Caco-2 (cell line): ENCODE results near the gene ULK3. TPM values are rescaled to one million over a fixed set of nuclear protein-coding genes. Genes with fewer than 3 reads are reported as not detected.

Experiments
- BruUV-seq: library from RNA; stranded (reverse); fragments of 400-500 nt; replicated peaks from 2 replicates; lab custom pipeline; 2021; lab: Mats Ljungman, UMichigan
- CTCF ChIA-PET: fragments of 300-600 bp; sonication (Branson Sonifier 250); formaldehyde crosslinking; loops from one replicate; lab custom pipeline; 2022; ENCODE audit warnings: antibody characterized with exemption; lab: Charles Lee
- POLR2A ChIA-PET: fragments of 300-600 bp; sonication (Branson Sonifier 250); formaldehyde crosslinking; loops from one replicate; lab custom pipeline; 2022; ENCODE audit warnings: antibody characterized with exemption; lab: Charles Lee
- DNase-seq, 2 experiments: peaks; one replicate each; pipeline versions ENCODE4 v3.0.0 to v3.0.0-alpha.2; 2020 to 2022
- H3K27me3 ChIP-seq: replicated peaks from 2 replicates; pipeline ENCODE4 v1.6.0; 2011; ENCODE audit warnings: low read length; ENCODE audit not compliant: control insufficient read depth, insufficient read depth
- H3K36me3 ChIP-seq: 2 replicates; pipeline ENCODE4 v1.5.1; 2011; ENCODE audit warnings: low read length; ENCODE audit not compliant: control insufficient read depth, insufficient read depth
- H3K4me1 ChIP-seq: fragments of 250-450 bp; sonication (Bioruptor Pico); 2 replicates; pipeline ENCODE4 v1.5.1; 2020; ENCODE audit warnings: mild to moderate bottlenecking
- H3K4me3 ChIP-seq: 2 replicates; pipeline ENCODE4 v1.5.1; 2011; ENCODE audit warnings: low read depth, mild to moderate bottlenecking, control low read depth, low read length
- H3K9me3 ChIP-seq: fragments of 250-450 bp; sonication (Bioruptor Pico); 2 replicates; pipeline ENCODE4 v1.5.1; 2020; ENCODE audit warnings: mild to moderate bottlenecking, moderate library complexity
- H3K27ac Mint-ChIP-seq: one replicate; pipeline ENCODE4 v1.8.0; 2022; ENCODE audit warnings: mixed read lengths; ENCODE audit not compliant: unreplicated experiment
- H3K27me3 Mint-ChIP-seq: one replicate; pipeline ENCODE4 v1.8.0; 2022; ENCODE audit warnings: mixed read lengths; ENCODE audit not compliant: insufficient read depth, unreplicated experiment
- H3K36me3 Mint-ChIP-seq: one replicate; pipeline ENCODE4 v1.8.0; 2022; ENCODE audit warnings: mild to moderate bottlenecking, mixed read lengths; ENCODE audit not compliant: insufficient read depth, unreplicated experiment
- H3K4me1 Mint-ChIP-seq: one replicate; pipeline ENCODE4 v1.8.0; 2022; ENCODE audit warnings: low read depth, mixed read lengths; ENCODE audit not compliant: unreplicated experiment
- H3K4me3 Mint-ChIP-seq: one replicate; pipeline ENCODE4 v1.8.0; 2022; ENCODE audit warnings: mild to moderate bottlenecking, moderate library complexity, mixed read lengths; ENCODE audit not compliant: unreplicated experiment
- H3K9me3 Mint-ChIP-seq: one replicate; pipeline ENCODE4 v1.8.0; 2022; ENCODE audit warnings: mixed read lengths; ENCODE audit not compliant: unreplicated experiment
- CTCF ChIP-seq, 2 experiments: fragments of 200-600 bp in 1 of 2; IDR thresholded peaks; 1 replicate in 1 of 2; 2 replicates in 1 of 2; pipeline versions ENCODE4 v1.5.1 to v1.8.0; 2011 to 2022; ENCODE audit warnings: antibody characterized with exemption in 1 of 2, control low read depth in 1 of 2, inconsistent platforms in 1 of 2, low read depth in 1 of 2, low read length in 1 of 2, mild to moderate bottlenecking in 1 of 2, moderate library complexity in 1 of 2; ENCODE audit not compliant: insufficient read depth in 1 of 2, severe bottlenecking in 1 of 2, unreplicated experiment in 1 of 2
- intact Hi-C: fragments of 100-400 bp; cut with micrococcal nuclease; formaldehyde crosslinking; loops from one replicate; pipeline ENCODE4 v1.10.0; 2022; ENCODE audit not compliant: unreplicated experiment
- total RNA-seq: library from RNA; stranded (reverse); gene quantifications from 2 replicates; pipeline ENCODE4 v1.2.3, GENCODE V29; 2022

Gene ULK3
- total RNA-seq, 1 experiment from 2014 or later: 33.4 TPM

DNA sequence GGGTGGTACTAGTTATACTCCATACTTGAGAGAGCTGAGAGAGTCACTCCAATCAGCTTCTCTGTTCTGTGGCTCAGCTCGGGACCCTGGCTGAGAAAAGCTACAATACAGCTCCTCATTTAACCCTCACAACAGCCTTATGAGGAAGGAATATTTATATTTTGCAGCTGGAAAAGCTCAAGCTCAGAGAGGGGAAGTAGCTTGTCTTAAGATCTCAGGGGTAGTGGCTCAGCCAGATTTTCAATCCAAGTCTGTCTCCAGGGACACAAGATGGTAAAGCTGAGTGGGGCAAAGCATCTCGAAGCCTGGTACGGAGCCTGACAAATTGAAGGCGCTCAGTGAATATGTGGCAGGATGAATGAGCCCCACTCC, 15.4 kb upstream of the ULK3 start:
- H3K9me3 ChIP-seq: no peaks in the 10 kb centered on the region
- peaks cover 22% of the 10 kb centered on the region for H3K36me3 Mint-ChIP-seq
- H3K4me3 ChIP-seq: no peak overlapping the region
- BruUV-seq: no TSS peak
- POLR2A ChIA-PET: no interaction called here
- peaks cover 10% of the 10 kb centered on the region for H3K4me1 ChIP-seq
- peaks cover 16% of the 10 kb centered on the region for H3K4me1 Mint-ChIP-seq
- no peaks in the 10 kb centered on the region for H3K9me3 Mint-ChIP-seq
- intact Hi-C loops: no loop called here
- no peak overlapping the region for H3K27ac Mint-ChIP-seq
- H3K36me3 ChIP-seq: no peaks in the 10 kb centered on the region
- H3K27me3 ChIP-seq: no peaks in the 10 kb centered on the region
- CTCF ChIA-PET: no interaction called here
- no peak for TF ChIP-seq CTCF (IDR thresholded peaks at IDR 0.05; ENCODE audit: insufficient read depth in 1 of 2, low read depth in 1 of 2, low read length in 1 of 2, severe bottlenecking in 1 of 2, unreplicated experiment in 1 of 2)
- H3K27me3 Mint-ChIP-seq: no peaks in the 10 kb centered on the region
- no peak overlapping the region for H3K4me3 Mint-ChIP-seq
- DNase-seq: no peak

GRCh38 chr15:74857671-74858368, 14.9 kb upstream of the ULK3 start:
- no peaks in the 10 kb centered on the region for H3K27me3 Mint-ChIP-seq
- H3K9me3 Mint-ChIP-seq: no peaks in the 10 kb centered on the region
- Histone ChIP-seq H3K4me1 (peaks cover 10% of the 10 kb centered on the region), H3K9me3 (no peaks in the 10 kb centered on the region), H3K4me3 (no peak overlapping the region), H3K36me3 (no peaks in the 10 kb centered on the region; the same call in 1 of the 2 replicates), H3K27me3 (no peaks in the 10 kb centered on the region)
- no TSS peak for BruUV-seq
- no peak overlapping the region for H3K27ac Mint-ChIP-seq
- DNase-seq: no peak
- intact Hi-C loops: no loop called here
- POLR2A ChIA-PET: no interaction called here
- CTCF ChIA-PET: no interaction called here
- H3K36me3 Mint-ChIP-seq: peaks cover 25% of the 10 kb centered on the region
- no peak for TF ChIP-seq CTCF (IDR thresholded peaks at IDR 0.05; ENCODE audit: insufficient read depth in 1 of 2, low read depth in 1 of 2, low read length in 1 of 2, severe bottlenecking in 1 of 2, unreplicated experiment in 1 of 2)
- H3K4me1 Mint-ChIP-seq: peaks cover 15% of the 10 kb centered on the region
- no peak overlapping the region for H3K4me3 Mint-ChIP-seq

GRCh38 chr15:74857082-74857655, 14.2 kb upstream of the ULK3 start:
- Mint-ChIP-seq H3K36me3 (peaks cover 26% of the 10 kb centered on the region), H3K4me3 (no peak overlapping the region), H3K9me3 (no peaks in the 10 kb centered on the region), H3K27ac (no peak overlapping the region), H3K4me1 (peaks cover 15% of the 10 kb centered on the region), H3K27me3 (no peaks in the 10 kb centered on the region)
- H3K4me3 ChIP-seq: no peak overlapping the region
- CTCF ChIA-PET: interaction anchor here (0.7 kb wide), 1 partner anchor 20 kb away, joined by 3 read pairs; no protein-coding TSS in a partner anchor
- no peak for TF ChIP-seq CTCF (IDR thresholded peaks at IDR 0.05; ENCODE audit: insufficient read depth in 1 of 2, low read depth in 1 of 2, low read length in 1 of 2, severe bottlenecking in 1 of 2, unreplicated experiment in 1 of 2)
- H3K36me3 ChIP-seq: no peaks in the 10 kb centered on the region; the same call in 1 of the 2 replicates
- no peak for DNase-seq
- no TSS peak for BruUV-seq
- H3K27me3 ChIP-seq: no peaks in the 10 kb centered on the region
- POLR2A ChIA-PET: interaction anchor here (0.6 kb wide), 1 partner anchor 13 kb away, joined by 4 read pairs; no protein-coding TSS in a partner anchor
- intact Hi-C loops: no loop called here
- H3K9me3 ChIP-seq: no peaks in the 10 kb centered on the region
- H3K4me1 ChIP-seq: peaks cover 10% of the 10 kb centered on the region
